Prostate gland (tissue), 2 donors: Measurements from ENCODE around the gene ITGA7. TPM values are rescaled to one million over a fixed set of nuclear protein-coding genes. Genes with fewer than 3 reads are reported as not detected.

Experiments used
- DNase-seq: peaks from one replicate; pipeline ENCODE4 v3.0.0-alpha.2; 2019; ENCODE audit warnings: low spot score
- H3K27ac ChIP-seq, 2 donors: fragments of 200-600 bp; sonication (generic); 2 replicates each; pipeline ENCODE4 v1.5.1; 2017 to 2019
- H3K27me3 ChIP-seq: fragments of 200-600 bp; sonication (generic); replicated peaks from 2 replicates; pipeline ENCODE4 v1.5.1; 2019; ENCODE audit not compliant: insufficient read depth
- H3K36me3 ChIP-seq, 2 donors: fragments of 200-600 bp; sonication (generic); 1 replicate in 1 of 2; 2 replicates in 1 of 2; pipeline versions ENCODE4 v1.5.1 to v1.8.1; 2017 to 2019
- H3K4me1 ChIP-seq: fragments of 200-600 bp; sonication (generic); replicated peaks from 2 replicates; pipeline ENCODE4 v1.5.1; 2019
- H3K4me3 ChIP-seq, 2 donors: fragments of 200-600 bp; sonication (generic); 2 replicates each; pipeline ENCODE4 v1.5.1; 2017 to 2019
- H3K9me3 ChIP-seq: fragments of 200-600 bp; sonication (generic); 2 replicates; pipeline ENCODE4 v1.5.1; 2017
- CTCF ChIP-seq, 4 experiments: fragments of 200-600 bp in 2 of 4; fragments of 450-650 bp in 2 of 4; sonication (generic) in 2 of 4; IDR thresholded peaks; 1 replicate in 3 of 4; 2 replicates in 1 of 4; pipeline ENCODE4 v1.5.1; 2016 to 2019; ENCODE audit warnings: antibody characterized with exemption in 4 of 4, mild to moderate bottlenecking in 2 of 4, moderate library complexity in 2 of 4
- POLR2A ChIP-seq: fragments of 450-650 bp; IDR thresholded peaks from one replicate; pipeline ENCODE4 v1.6.1; 2016; ENCODE audit warnings: antibody characterized with exemption, mild to moderate bottlenecking
- POLR2AphosphoS5 ChIP-seq: sonication (generic); formaldehyde crosslinking; IDR thresholded peaks from one replicate; pipeline ENCODE4 v1.6.1; 2017; ENCODE audit warnings: antibody characterized with exemption
- WGBS: methylation state at CpG from one replicate; pipeline ENCODE4 v1.1.5; 2018; 5-methylcytosine and 5-hydroxymethylcytosine counted together
- intact Hi-C: fragments of 100-400 bp; cut with DNase I; formaldehyde crosslinking; loops from one replicate; pipeline ENCODE4 v1.14.2; 2022
- total RNA-seq, 2 donors: library from RNA; depleted of rRNA; stranded (reverse); fragments of >200 nt; gene quantifications; one replicate each; pipeline ENCODE4 v1.1.0, GENCODE V29; 2016

The ITGA7 gene
- total RNA-seq, 2 donors from 2014 or later = 17.4 to 37.0 TPM

GRCh38 chr12:55736780-55737580, 29.3 kb upstream of the ITGA7 start:
- WGBS = 26% methylated on average over 6 of the region's 6 CpGs
- intact Hi-C loops = loop anchor here (10.0 kb wide), 2 partner anchors 308 to 368 kb away; partner anchors contain the start of genes PA2G4 and RPS26

GRCh38 chr12:55736076-55736475, 28.4 kb upstream of the ITGA7 start:
- Histone ChIP-seq H3K4me1 (no peaks in the 10 kb centered on the region), H3K27me3 (no peaks in the 10 kb centered on the region), H3K27ac (no peak overlapping the region), H3K9me3 (no peaks in the 10 kb centered on the region), H3K36me3 (no peaks in the 10 kb centered on the region), H3K4me3 (no peak overlapping the region)
- no peak for DNase-seq
- WGBS = 50% methylated on average over 3 of the region's 3 CpGs
- TF ChIP-seq CTCF (IDR thresholded peaks at IDR 0.05) = no peak
- TF ChIP-seq POLR2AphosphoS5 = no peak
- TF ChIP-seq POLR2A = no peak
- intact Hi-C loops = loop anchor here (10.0 kb wide), 2 partner anchors 309 to 369 kb away; partner anchors contain the start of genes PA2G4 and RPS26

More at GRCh38 chr12:55736780-55737580, 29.3 kb upstream of the ITGA7 start:
- H3K9me3 ChIP-seq = no peaks in the 10 kb centered on the region
- no peak overlapping the region for H3K27ac ChIP-seq
- no peak overlapping the region for H3K4me3 ChIP-seq
- H3K36me3 ChIP-seq = no peaks in the 10 kb centered on the region
- H3K27me3 ChIP-seq = no peaks in the 10 kb centered on the region
- DNase-seq = peak; percentile 69
- TF ChIP-seq POLR2A (no peak), POLR2AphosphoS5 (peak; percentile 67), CTCF (IDR thresholded peaks at IDR 0.05) (peak; percentile 49 to 87 (median 66))
- H3K4me1 ChIP-seq = no peaks in the 10 kb centered on the region

- TF ChIP-seq CTCF (IDR thresholded peaks at IDR 0.05) (no peak), POLR2AphosphoS5 (no peak), POLR2A (no peak)
- H3K4me3 ChIP-seq = no peak overlapping the region
- no peaks in the 10 kb centered on the region for H3K27me3 ChIP-seq
- H3K27ac ChIP-seq = no peak overlapping the region
- 91% methylated on average over 3 of the region's 3 CpGs for WGBS
- intact Hi-C loops = loop anchor here (10.0 kb wide), 2 partner anchors 310 to 370 kb away; partner anchors contain the start of genes PA2G4 and RPS26
- no peaks in the 10 kb centered on the region for H3K4me1 ChIP-seq
- H3K36me3 ChIP-seq = no peaks in the 10 kb centered on the region
- DNase-seq = no peak
- H3K9me3 ChIP-seq = no peaks in the 10 kb centered on the region
These were observed 26.9 kb upstream of the ITGA7 start for GRCh38 chr12:55734595-55734994.

- no peak for DNase-seq
- Histone ChIP-seq H3K9me3 (no peaks in the 10 kb centered on the region), H3K4me1 (no peaks in the 10 kb centered on the region), H3K27ac (no peak overlapping the region), H3K36me3 (no peaks in the 10 kb centered on the region), H3K4me3 (no peak overlapping the region), H3K27me3 (no peaks in the 10 kb centered on the region)
- no peak for TF ChIP-seq POLR2A
- TF ChIP-seq POLR2AphosphoS5 = no peak
- no peak for TF ChIP-seq CTCF (IDR thresholded peaks at IDR 0.05)
- WGBS = 85% methylated on average over 2 of the region's 2 CpGs
- intact Hi-C loops = loop anchor here (10.0 kb wide), 2 partner anchors 311 to 371 kb away; partner anchors contain the start of genes PA2G4 and RPS26
These were observed 26.2 kb upstream of the ITGA7 start for GRCh38 chr12:55733858-55734257.
